HCT116 (cell line): ENCODE measurements around the gene PODNL1.

Experiments used
- ELF1 ChIP-seq: IDR thresholded peaks from 2 replicates; pipeline ENCODE4 v1.6.1; 2012; ENCODE audit warnings: low read depth, borderline replicate concordance
- EZH2 ChIP-seq: fragments of 200-600 bp; sonication (generic); IDR thresholded peaks from 2 replicates; pipeline ENCODE4 v1.6.1; 2017; ENCODE audit warnings: antibody characterized with exemption, mixed run types
- EZH2phosphoT487 ChIP-seq: fragments of 200-600 bp; IDR thresholded peaks from 2 replicates; pipeline ENCODE4 v1.6.1; 2018; ENCODE audit warnings: antibody characterized with exemption, borderline replicate concordance
- FOSL1 ChIP-seq: IDR thresholded peaks from 2 replicates; pipeline ENCODE4 v1.6.1; 2012; ENCODE audit warnings: low read depth
- JUND ChIP-seq: IDR thresholded peaks from 2 replicates; pipeline ENCODE4 v1.6.1; 2012
- MAX ChIP-seq: IDR thresholded peaks from 2 replicates; pipeline ENCODE4 v1.6.1; 2012
- POLR2A ChIP-seq: IDR thresholded peaks from 2 replicates; pipeline ENCODE4 v1.7.0; 2011; ENCODE audit warnings: borderline replicate concordance; ENCODE audit not compliant: insufficient read depth, insufficient read length; ENCODE audit errors: extremely low read depth
- POLR2AphosphoS5 ChIP-seq: IDR thresholded peaks from 2 replicates; pipeline ENCODE4 v1.6.1; 2011; ENCODE audit warnings: mild to moderate bottlenecking, low read depth, low read length, moderate library complexity
- REST ChIP-seq: IDR thresholded peaks from 2 replicates; pipeline ENCODE4 v1.6.1; 2012; ENCODE audit warnings: low read depth
- SIN3A ChIP-seq: IDR thresholded peaks from 2 replicates; pipeline ENCODE4 v1.6.1; 2012; ENCODE audit warnings: low read depth
- SRF ChIP-seq: IDR thresholded peaks from 2 replicates; pipeline ENCODE4 v1.6.1; 2012; ENCODE audit warnings: low read depth
- YY1 ChIP-seq: IDR thresholded peaks from 2 replicates; pipeline ENCODE4 v1.6.1; 2011; ENCODE audit warnings: low read length, low read depth, moderate library complexity, mild to moderate bottlenecking; ENCODE audit not compliant: insufficient replicate concordance; ENCODE audit errors: extremely low read depth
- TF ChIP-seq, protein P1 (sequence below), 3 experiments: fragments of 200-600 bp in 1 of 3; sonication (generic) in 1 of 3; IDR thresholded peaks in 2 of 3; conservative IDR thresholded peaks in 1 of 3; 2 replicates each; pipeline ENCODE4 v1.5.1; 2012 to 2017; ENCODE audit warnings: low read depth in 2 of 3, low read length in 2 of 3, antibody characterized with exemption in 1 of 3, borderline replicate concordance in 1 of 3, control low read depth in 1 of 3, mild to moderate bottlenecking in 1 of 3, mixed read lengths in 1 of 3, mixed run types in 1 of 3, moderate library complexity in 1 of 3; ENCODE audit not compliant: insufficient read depth in 1 of 3
- TF ChIP-seq, protein P2 (sequence below): IDR thresholded peaks from 2 replicates; pipeline ENCODE4 v1.6.1; 2011; ENCODE audit warnings: mild to moderate bottlenecking, low read length, moderate library complexity; ENCODE audit not compliant: insufficient replicate concordance; ENCODE audit errors: extremely low read depth

DNA sequence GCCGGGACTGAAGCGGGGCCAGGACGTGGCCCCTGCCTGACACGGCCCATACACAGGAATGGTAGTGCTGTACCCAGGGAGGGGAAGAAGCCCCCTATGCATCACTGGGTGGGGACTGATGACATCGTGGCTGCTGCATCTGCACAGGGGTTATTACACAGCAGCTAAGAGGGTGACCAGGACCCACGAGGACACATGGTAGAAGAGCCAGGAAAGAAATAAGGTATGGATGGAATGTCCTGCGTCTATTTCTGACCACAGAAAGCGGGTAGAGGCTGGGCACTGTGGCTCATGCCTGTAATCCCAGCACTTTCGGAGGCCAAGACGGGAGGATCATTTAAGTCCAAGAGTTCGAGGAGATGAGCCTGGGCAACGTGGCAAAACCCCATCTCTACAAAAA is 38.2 kb upstream of the PODNL1 start:
- TF ChIP-seq, protein P1, sequence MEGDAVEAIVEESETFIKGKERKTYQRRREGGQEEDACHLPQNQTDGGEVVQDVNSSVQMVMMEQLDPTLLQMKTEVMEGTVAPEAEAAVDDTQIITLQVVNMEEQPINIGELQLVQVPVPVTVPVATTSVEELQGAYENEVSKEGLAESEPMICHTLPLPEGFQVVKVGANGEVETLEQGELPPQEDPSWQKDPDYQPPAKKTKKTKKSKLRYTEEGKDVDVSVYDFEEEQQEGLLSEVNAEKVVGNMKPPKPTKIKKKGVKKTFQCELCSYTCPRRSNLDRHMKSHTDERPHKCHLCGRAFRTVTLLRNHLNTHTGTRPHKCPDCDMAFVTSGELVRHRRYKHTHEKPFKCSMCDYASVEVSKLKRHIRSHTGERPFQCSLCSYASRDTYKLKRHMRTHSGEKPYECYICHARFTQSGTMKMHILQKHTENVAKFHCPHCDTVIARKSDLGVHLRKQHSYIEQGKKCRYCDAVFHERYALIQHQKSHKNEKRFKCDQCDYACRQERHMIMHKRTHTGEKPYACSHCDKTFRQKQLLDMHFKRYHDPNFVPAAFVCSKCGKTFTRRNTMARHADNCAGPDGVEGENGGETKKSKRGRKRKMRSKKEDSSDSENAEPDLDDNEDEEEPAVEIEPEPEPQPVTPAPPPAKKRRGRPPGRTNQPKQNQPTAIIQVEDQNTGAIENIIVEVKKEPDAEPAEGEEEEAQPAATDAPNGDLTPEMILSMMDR (IDR thresholded peaks at IDR 0.05 in 2 of 3, conservative IDR thresholded peaks at IDR 0.05 in 1 of 3; ENCODE audit: borderline replicate concordance in 1 of 3, insufficient read depth in 1 of 3, low read depth in 2 of 3, low read length in 2 of 3): no peak
- TF ChIP-seq JUND (no peak), REST (no peak), POLR2A (no peak), EZH2phosphoT487 (no peak), MAX (no peak), YY1 (no peak), EZH2 (no peak), ELF1 (no peak), FOSL1 (no peak), SIN3A (no peak), SRF (no peak), POLR2AphosphoS5 (no peak)
- TF ChIP-seq, protein P2, sequence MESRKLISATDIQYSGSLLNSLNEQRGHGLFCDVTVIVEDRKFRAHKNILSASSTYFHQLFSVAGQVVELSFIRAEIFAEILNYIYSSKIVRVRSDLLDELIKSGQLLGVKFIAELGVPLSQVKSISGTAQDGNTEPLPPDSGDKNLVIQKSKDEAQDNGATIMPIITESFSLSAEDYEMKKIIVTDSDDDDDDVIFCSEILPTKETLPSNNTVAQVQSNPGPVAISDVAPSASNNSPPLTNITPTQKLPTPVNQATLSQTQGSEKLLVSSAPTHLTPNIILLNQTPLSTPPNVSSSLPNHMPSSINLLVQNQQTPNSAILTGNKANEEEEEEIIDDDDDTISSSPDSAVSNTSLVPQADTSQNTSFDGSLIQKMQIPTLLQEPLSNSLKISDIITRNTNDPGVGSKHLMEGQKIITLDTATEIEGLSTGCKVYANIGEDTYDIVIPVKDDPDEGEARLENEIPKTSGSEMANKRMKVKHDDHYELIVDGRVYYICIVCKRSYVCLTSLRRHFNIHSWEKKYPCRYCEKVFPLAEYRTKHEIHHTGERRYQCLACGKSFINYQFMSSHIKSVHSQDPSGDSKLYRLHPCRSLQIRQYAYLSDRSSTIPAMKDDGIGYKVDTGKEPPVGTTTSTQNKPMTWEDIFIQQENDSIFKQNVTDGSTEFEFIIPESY: no peak
